H9 (cell line): ENCODE data around the gene TGM3. TPM values are rescaled to one million over a fixed set of nuclear protein-coding genes. Genes with fewer than 3 reads are reported as not detected.

Experiments used
- DNase-seq: peaks from one replicate; pipeline ENCODE4 v3.0.0-alpha.2; 2017
- H2AFZ ChIP-seq: one replicate; pipeline ENCODE4 v1.6.1; 2013; ENCODE audit warnings: mild to moderate bottlenecking, low read length, control low read depth, moderate library complexity
- H2AK5ac ChIP-seq: 2 replicates; pipeline ENCODE4 v1.6.1; 2013; ENCODE audit warnings: low read length, control low read depth, mixed read lengths; ENCODE audit not compliant: insufficient read length
- H2BK120ac ChIP-seq: one replicate; pipeline ENCODE4 v1.6.1; 2013; ENCODE audit warnings: low read depth, mild to moderate bottlenecking, low read length, control low read depth, inconsistent platforms; ENCODE audit not compliant: poor library complexity, severe bottlenecking
- H2BK12ac ChIP-seq: 2 replicates; pipeline ENCODE4 v1.6.1; 2013; ENCODE audit warnings: low read length, control low read depth, mixed read lengths, low read depth; ENCODE audit not compliant: insufficient read length
- H2BK15ac ChIP-seq: 2 replicates; pipeline ENCODE4 v1.6.1; 2013; ENCODE audit warnings: low read depth, low read length, control low read depth
- H2BK20ac ChIP-seq: one replicate; pipeline ENCODE4 v1.6.1; 2013; ENCODE audit warnings: low read depth, mild to moderate bottlenecking, low read length, control low read depth, inconsistent platforms; ENCODE audit not compliant: poor library complexity, severe bottlenecking
- H2BK5ac ChIP-seq: 2 replicates; pipeline ENCODE4 v1.6.1; 2013; ENCODE audit warnings: low read length, control low read depth, mixed read lengths; ENCODE audit not compliant: insufficient read length
- H3K14ac ChIP-seq: 2 replicates; pipeline ENCODE4 v1.6.1; 2013; ENCODE audit warnings: low read length, control low read depth; ENCODE audit not compliant: insufficient read depth
- H3K18ac ChIP-seq: 2 replicates; pipeline ENCODE4 v1.6.1; 2013; ENCODE audit warnings: low read depth, mild to moderate bottlenecking, mixed read lengths, low read length, control low read depth; ENCODE audit not compliant: insufficient read length
- H3K23ac ChIP-seq: 2 replicates; pipeline ENCODE4 v1.6.1; 2013; ENCODE audit warnings: low read length, control low read depth, mixed read lengths, low read depth; ENCODE audit not compliant: insufficient read length
- H3K23me2 ChIP-seq: 2 replicates; pipeline ENCODE4 v1.6.1; 2013; ENCODE audit warnings: low read depth, mild to moderate bottlenecking, mixed read lengths, low read length, control low read depth; ENCODE audit not compliant: insufficient read length, poor library complexity, severe bottlenecking
- H3K27ac ChIP-seq: 2 replicates; pipeline ENCODE4 v1.5.1; 2013; ENCODE audit warnings: low read length, control low read depth, mixed read lengths, low read depth; ENCODE audit not compliant: insufficient read length
- H3K27me3 ChIP-seq: 2 replicates; pipeline ENCODE4 v1.6.1; 2013; ENCODE audit warnings: low read length, control low read depth, inconsistent platforms; ENCODE audit not compliant: insufficient read depth
- H3K4ac ChIP-seq: 2 replicates; pipeline ENCODE4 v1.6.1; 2013; ENCODE audit warnings: low read depth, mild to moderate bottlenecking, control low read depth, inconsistent platforms, low read length, moderate library complexity
- H3K4me1 ChIP-seq: 2 replicates; pipeline ENCODE4 v1.6.1; 2013; ENCODE audit warnings: low read length, control low read depth, inconsistent platforms; ENCODE audit not compliant: insufficient read depth
- H3K4me2 ChIP-seq: 2 replicates; pipeline ENCODE4 v1.6.1; 2013; ENCODE audit warnings: low read length, control low read depth, mixed read lengths; ENCODE audit not compliant: insufficient read length, insufficient read depth
- H3K56ac ChIP-seq: 2 replicates; pipeline ENCODE4 v1.6.1; 2013; ENCODE audit warnings: low read depth, mild to moderate bottlenecking, mixed read lengths, low read length, control low read depth; ENCODE audit not compliant: insufficient read length
- H3K79me1 ChIP-seq: 2 replicates; pipeline ENCODE4 v1.6.1; 2013; ENCODE audit warnings: low read depth, mild to moderate bottlenecking, moderate library complexity, low read length, control low read depth, inconsistent platforms; ENCODE audit not compliant: insufficient read depth, poor library complexity, severe bottlenecking
- H3K79me2 ChIP-seq: 2 replicates; pipeline ENCODE4 v1.6.1; 2013; ENCODE audit warnings: low read length, control low read depth, inconsistent platforms; ENCODE audit not compliant: insufficient read depth
- H3K9ac ChIP-seq: 2 replicates; pipeline ENCODE4 v1.6.1; 2013; ENCODE audit warnings: low read length, control low read depth, mixed read lengths; ENCODE audit not compliant: insufficient read length; ENCODE audit errors: extremely low read depth
- H3K9me3 ChIP-seq: one replicate; pipeline ENCODE4 v1.6.1; 2013; ENCODE audit warnings: low read depth, low read length, inconsistent platforms; ENCODE audit not compliant: control insufficient read depth
- H3T11ph ChIP-seq: one replicate; pipeline ENCODE4 v1.6.1; 2013; ENCODE audit warnings: mild to moderate bottlenecking, low read length, control low read depth, inconsistent platforms
- H4K20me1 ChIP-seq: one replicate; pipeline ENCODE4 v1.6.1; 2013; ENCODE audit not compliant: control insufficient read depth, insufficient read length, insufficient read depth
- H4K5ac ChIP-seq: 2 replicates; pipeline ENCODE4 v1.6.1; 2013; ENCODE audit warnings: low read depth, mild to moderate bottlenecking, mixed read lengths, low read length, control low read depth; ENCODE audit not compliant: insufficient read length
- H4K8ac ChIP-seq: replicated peaks from 2 replicates; pipeline ENCODE4 v1.6.1; 2013; ENCODE audit warnings: low read length, control low read depth, mixed read lengths, low read depth; ENCODE audit not compliant: insufficient read length
- H4K91ac ChIP-seq: 2 replicates; pipeline ENCODE4 v1.6.1; 2013; ENCODE audit warnings: low read depth, mild to moderate bottlenecking, moderate library complexity, mixed read lengths, low read length, control low read depth; ENCODE audit not compliant: insufficient read length
- H3K27ac Mint-ChIP-seq, 3 experiments: 2 replicates in 2 of 3; 3 replicates in 1 of 3; pipeline ENCODE4 v1.8.0; 2020 to 2021; ENCODE audit warnings: mixed read lengths in 3 of 3, mild to moderate bottlenecking in 1 of 3, moderate library complexity in 1 of 3
- H3K27me3 Mint-ChIP-seq: 2 replicates; pipeline ENCODE4 v1.8.0; 2021; ENCODE audit warnings: low read depth, mild to moderate bottlenecking, moderate library complexity, mixed read lengths
- H3K36me3 Mint-ChIP-seq, 3 experiments: 2 replicates in 2 of 3; 3 replicates in 1 of 3; pipeline ENCODE4 v1.8.0; 2020 to 2021; ENCODE audit warnings: low read depth in 3 of 3, mixed read lengths in 3 of 3; ENCODE audit not compliant: insufficient read depth in 1 of 3
- H3K4me1 Mint-ChIP-seq, 2 experiments: 2 replicates each; pipeline ENCODE4 v1.8.0; 2020; ENCODE audit warnings: mixed read lengths in 2 of 2
- H3K4me3 Mint-ChIP-seq, 2 experiments: 2 replicates in 1 of 2; 3 replicates in 1 of 2; pipeline ENCODE4 v1.8.0; 2020 to 2021; ENCODE audit warnings: mild to moderate bottlenecking in 2 of 2, mixed read lengths in 2 of 2, moderate library complexity in 1 of 2
- H3K9me3 Mint-ChIP-seq, 2 experiments: 2 replicates in 1 of 2; 3 replicates in 1 of 2; pipeline ENCODE4 v1.8.0; 2020; ENCODE audit warnings: mild to moderate bottlenecking in 2 of 2, mixed read lengths in 2 of 2, moderate library complexity in 1 of 2
- WGBS: extraction: QIAGEN DNeasy Blood & Tissue Kit; methylation state at CpG from one replicate; pipeline ENCODE4 v1.1.7; 2013; ENCODE audit warnings: missing lambda C conversion rate, low lambda C conversion rate, mixed read lengths; ENCODE audit not compliant: insufficient read length; ENCODE audit errors: extremely low coverage; 5-methylcytosine and 5-hydroxymethylcytosine counted together
- total RNA-seq: library from RNA; stranded (reverse); gene quantifications from 2 replicates; pipeline ENCODE4 v1.2.1, GENCODE V29; 2021
- TF ChIP-seq, protein P1 (sequence below): fragments of 200-600 bp; sonication (generic); conservative IDR thresholded peaks from 3 replicates; pipeline ENCODE4 v1.8.0; 2021; ENCODE audit warnings: antibody characterized with exemption, mild to moderate bottlenecking

The TGM3 gene
- total RNA-seq, 1 experiment from 2014 or later, result not detected

DNA sequence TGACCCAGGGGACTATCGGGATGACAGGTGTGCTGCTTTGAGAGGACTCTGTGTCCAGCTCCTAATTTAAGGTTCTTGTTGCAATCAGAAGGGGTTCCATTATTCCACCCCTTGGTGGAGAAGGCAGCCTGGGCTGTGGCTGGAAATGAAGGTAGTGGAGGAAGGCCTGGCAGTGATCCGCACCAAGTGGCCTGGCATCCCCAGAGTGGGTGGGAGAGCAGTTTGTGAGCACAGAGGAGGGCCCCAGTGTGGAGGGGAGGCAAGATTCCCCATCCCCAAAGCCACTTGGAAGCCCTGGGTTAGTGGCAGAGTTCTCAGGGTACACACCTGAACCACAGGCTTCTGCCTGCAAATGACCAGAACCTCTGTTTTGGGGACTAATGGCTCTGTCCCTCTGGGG lies 2.3 kb downstream of the TGM3 start:
- H2BK20ac ChIP-seq, result no peak overlapping the region
- no peak overlapping the region for H2AFZ ChIP-seq
- no peaks in the 10 kb centered on the region for H3K23me2 ChIP-seq
- H2BK12ac ChIP-seq, result no peak overlapping the region
- H3K79me1 ChIP-seq, result no peaks in the 10 kb centered on the region
- H4K8ac ChIP-seq, result no peak overlapping the region
- no peak overlapping the region for H3K14ac ChIP-seq
- no peak overlapping the region for H3K9ac ChIP-seq
- H4K5ac ChIP-seq, result no peak overlapping the region
- no CpG with 5 or more reads among the region's 2 CpGs for WGBS
- H3K4ac ChIP-seq, result no peak overlapping the region
- Mint-ChIP-seq H3K27me3 (peaks cover 2% of the 10 kb centered on the region), H3K9me3 (no peaks in the 10 kb centered on the region; a peak in 1 of 5 replicates), H3K27ac (no peak overlapping the region; a peak in 2 of 7 replicates), H3K4me3 (no peak overlapping the region), H3K36me3 (no peaks in the 10 kb centered on the region; a peak in 2 of 7 replicates), H3K4me1 (peaks cover 35 to 41% of the 10 kb centered on the region in 2 experiments)
- H2BK120ac ChIP-seq, result no peak overlapping the region
- H3K23ac ChIP-seq, result no peak overlapping the region
- no peak overlapping the region for H3K56ac ChIP-seq
- H3K27ac ChIP-seq, result no peak overlapping the region
- no peak overlapping the region for H3K18ac ChIP-seq
- no peak overlapping the region for H2BK15ac ChIP-seq
- H2AK5ac ChIP-seq, result no peak overlapping the region
- H4K91ac ChIP-seq, result no peak overlapping the region
- H3K4me2 ChIP-seq, result no peak overlapping the region
- no peaks in the 10 kb centered on the region for H3K9me3 ChIP-seq
- no peak overlapping the region for H2BK5ac ChIP-seq
- H3K27me3 ChIP-seq, result no peaks in the 10 kb centered on the region
- no peaks in the 10 kb centered on the region for H4K20me1 ChIP-seq
- H3K79me2 ChIP-seq, result no peaks in the 10 kb centered on the region
- H3T11ph ChIP-seq, result no peak overlapping the region
- peaks cover 13% of the 10 kb centered on the region for H3K4me1 ChIP-seq
- DNase-seq, result no peak
- TF ChIP-seq, protein P1, sequence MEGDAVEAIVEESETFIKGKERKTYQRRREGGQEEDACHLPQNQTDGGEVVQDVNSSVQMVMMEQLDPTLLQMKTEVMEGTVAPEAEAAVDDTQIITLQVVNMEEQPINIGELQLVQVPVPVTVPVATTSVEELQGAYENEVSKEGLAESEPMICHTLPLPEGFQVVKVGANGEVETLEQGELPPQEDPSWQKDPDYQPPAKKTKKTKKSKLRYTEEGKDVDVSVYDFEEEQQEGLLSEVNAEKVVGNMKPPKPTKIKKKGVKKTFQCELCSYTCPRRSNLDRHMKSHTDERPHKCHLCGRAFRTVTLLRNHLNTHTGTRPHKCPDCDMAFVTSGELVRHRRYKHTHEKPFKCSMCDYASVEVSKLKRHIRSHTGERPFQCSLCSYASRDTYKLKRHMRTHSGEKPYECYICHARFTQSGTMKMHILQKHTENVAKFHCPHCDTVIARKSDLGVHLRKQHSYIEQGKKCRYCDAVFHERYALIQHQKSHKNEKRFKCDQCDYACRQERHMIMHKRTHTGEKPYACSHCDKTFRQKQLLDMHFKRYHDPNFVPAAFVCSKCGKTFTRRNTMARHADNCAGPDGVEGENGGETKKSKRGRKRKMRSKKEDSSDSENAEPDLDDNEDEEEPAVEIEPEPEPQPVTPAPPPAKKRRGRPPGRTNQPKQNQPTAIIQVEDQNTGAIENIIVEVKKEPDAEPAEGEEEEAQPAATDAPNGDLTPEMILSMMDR, result no peak
